ENCODE results near the gene KRTAP10-10. TPM values are rescaled to one million over a fixed set of nuclear protein-coding genes. Genes with fewer than 3 reads are reported as not detected.
"Not testable (repeated sequence)": the region's sequence is repeated elsewhere in the genome, so short reads cannot be mapped to it uniquely, and the experiment has no call there.

Gene KRTAP10-10
- not detected for total RNA-seq

GRCh38 chr21:44637018-44637850 lies at the start of gene KRTAP10-10:
Gene KRTAP10-10, plus strand, starts transcription at chr21:44637356. Its CDS starts 62 bp downstream, at chr21:44637418.
- H3K4me3 Mint-ChIP-seq, result no peak within 1 kb of the TSS
- no peaks in the 10 kb centered on the region for H3K27me3 Mint-ChIP-seq (ENCODE audit: low read depth)
- DNase-seq (no peak), ATAC-seq (replicated peaks in 1 of 2) (no peak)
- H3K36me3 Mint-ChIP-seq (ENCODE audit: insufficient read depth in 2 of 2), result peaks cover 9 to 10% of the 10 kb centered on the region in 2 donors
- no peak within 1 kb of the TSS for H3K27ac Mint-ChIP-seq
- H3K9me3 Mint-ChIP-seq, result peaks cover 11 to 16% of the 10 kb centered on the region in 2 donors
- no peaks in the 10 kb centered on the region for H3K4me1 Mint-ChIP-seq (ENCODE audit: low read depth)

GRCh38 chr21:44589094-44589493 lies 48.1 kb upstream of the KRTAP10-10 start:
- no peaks in the 10 kb centered on the region for H3K36me3 Mint-ChIP-seq (ENCODE audit: insufficient read depth in 2 of 2)
- no peak overlapping the region for H3K27ac Mint-ChIP-seq
- H3K27me3 Mint-ChIP-seq (ENCODE audit: low read depth), result peaks cover 16% of the 10 kb centered on the region
- peaks cover 6% of the 10 kb centered on the region for H3K4me1 Mint-ChIP-seq (ENCODE audit: low read depth)
- no peaks in the 10 kb centered on the region for H3K9me3 Mint-ChIP-seq
- no peak for DNase-seq
- ATAC-seq (replicated peaks in 1 of 2), result no peak
- H3K4me3 Mint-ChIP-seq, result no peak overlapping the region

GRCh38 chr21:44589586-44590305 lies 47.4 kb upstream of the KRTAP10-10 start:
- DNase-seq (no peak), ATAC-seq (replicated peaks in 1 of 2) (no peak)
- H3K36me3 Mint-ChIP-seq (ENCODE audit: insufficient read depth in 2 of 2), result no peaks in the 10 kb centered on the region
- peaks cover 16% of the 10 kb centered on the region for H3K27me3 Mint-ChIP-seq (ENCODE audit: low read depth)
- no peak overlapping the region for H3K4me3 Mint-ChIP-seq
- no peaks in the 10 kb centered on the region for H3K4me1 Mint-ChIP-seq (ENCODE audit: low read depth)
- H3K9me3 Mint-ChIP-seq, result no peaks in the 10 kb centered on the region
- no peak overlapping the region for H3K27ac Mint-ChIP-seq

GRCh38 chr21:44590311-44590721 lies 46.8 kb upstream of the KRTAP10-10 start:
- Mint-ChIP-seq H3K36me3 (ENCODE audit: insufficient read depth in 2 of 2) (no peaks in the 10 kb centered on the region), H3K4me1 (ENCODE audit: low read depth) (no peaks in the 10 kb centered on the region), H3K4me3 (no peak overlapping the region), H3K9me3 (no peaks in the 10 kb centered on the region), H3K27me3 (ENCODE audit: low read depth) (peaks cover 14% of the 10 kb centered on the region), H3K27ac (no peak overlapping the region)
- ATAC-seq (replicated peaks in 1 of 2) (no peak), DNase-seq (no peak)

- H3K27me3 Mint-ChIP-seq (ENCODE audit: low read depth), result peaks cover 10% of the 10 kb centered on the region
- not testable (repeated sequence) for H3K4me1 Mint-ChIP-seq (ENCODE audit: low read depth); H3K9me3 Mint-ChIP-seq; H3K36me3 Mint-ChIP-seq (ENCODE audit: insufficient read depth in 2 of 2); H3K4me3 Mint-ChIP-seq; H3K27ac Mint-ChIP-seq; DNase-seq; ATAC-seq (replicated peaks in 1 of 2)
Measured at GRCh38 chr21:44590897-44591800, 46.0 kb upstream of the KRTAP10-10 start.

GRCh38 chr21:44591801-44592130 lies 45.4 kb upstream of the KRTAP10-10 start:
- not testable (repeated sequence) for H3K4me1 Mint-ChIP-seq (ENCODE audit: low read depth); H3K36me3 Mint-ChIP-seq (ENCODE audit: insufficient read depth in 2 of 2); H3K9me3 Mint-ChIP-seq; H3K27me3 Mint-ChIP-seq (ENCODE audit: low read depth); DNase-seq; H3K27ac Mint-ChIP-seq; ATAC-seq (replicated peaks in 1 of 2); H3K4me3 Mint-ChIP-seq

GRCh38 chr21:44592446-44593311 lies 44.5 kb upstream of the KRTAP10-10 start, which contains the start of gene KRTAP10-6:
Gene KRTAP10-6, minus strand, starts transcription at chr21:44592505. Its CDS starts 21 bp downstream, at chr21:44592484.
- no peak for DNase-seq
- Mint-ChIP-seq H3K36me3 (ENCODE audit: insufficient read depth in 2 of 2) (no peaks in the 10 kb centered on the region), H3K27me3 (ENCODE audit: low read depth) (no peaks in the 10 kb centered on the region), H3K4me1 (ENCODE audit: low read depth) (no peaks in the 10 kb centered on the region), H3K4me3 (no peak within 1 kb of the TSS), H3K9me3 (no peaks in the 10 kb centered on the region), H3K27ac (no peak within 1 kb of the TSS)
- ATAC-seq (replicated peaks in 1 of 2), result no peak

- peaks cover 0 to 2% of the 10 kb centered on the region in 2 donors for H3K36me3 Mint-ChIP-seq (ENCODE audit: insufficient read depth in 2 of 2)
- no peak for DNase-seq
- no peaks in the 10 kb centered on the region for H3K4me1 Mint-ChIP-seq (ENCODE audit: low read depth)
- no peaks in the 10 kb centered on the region for H3K27me3 Mint-ChIP-seq (ENCODE audit: low read depth)
- no peak overlapping the region for H3K27ac Mint-ChIP-seq
- ATAC-seq (replicated peaks in 1 of 2), result no peak
- no peak overlapping the region for H3K4me3 Mint-ChIP-seq
- H3K9me3 Mint-ChIP-seq, result peaks cover 1 to 2% of the 10 kb centered on the region in 2 donors
Measured at GRCh38 chr21:44593598-44594405, 43.4 kb upstream of the KRTAP10-10 start.

GRCh38 chr21:44594406-44594916 lies 42.7 kb upstream of the KRTAP10-10 start:
- peaks cover 1 to 3% of the 10 kb centered on the region in 2 donors for H3K9me3 Mint-ChIP-seq
- H3K36me3 Mint-ChIP-seq (ENCODE audit: insufficient read depth in 2 of 2), result peaks cover 0 to 2% of the 10 kb centered on the region in 2 donors
- ATAC-seq (replicated peaks in 1 of 2) (no peak), DNase-seq (no peak)
- H3K27me3 Mint-ChIP-seq (ENCODE audit: low read depth), result no peaks in the 10 kb centered on the region
- no peak overlapping the region for H3K4me3 Mint-ChIP-seq
- H3K4me1 Mint-ChIP-seq (ENCODE audit: low read depth), result no peaks in the 10 kb centered on the region
- H3K27ac Mint-ChIP-seq, result no peak overlapping the region

- no peaks in the 10 kb centered on the region for H3K4me1 Mint-ChIP-seq (ENCODE audit: low read depth)
- H3K27ac Mint-ChIP-seq, result no peak overlapping the region
- no peaks in the 10 kb centered on the region for H3K27me3 Mint-ChIP-seq (ENCODE audit: low read depth)
- peaks cover 0 to 2% of the 10 kb centered on the region in 2 donors for H3K36me3 Mint-ChIP-seq (ENCODE audit: insufficient read depth in 2 of 2)
- no peak for DNase-seq
- no peak for ATAC-seq (replicated peaks in 1 of 2)
- H3K9me3 Mint-ChIP-seq, result peaks cover 1 to 3% of the 10 kb centered on the region in 2 donors
- no peak overlapping the region for H3K4me3 Mint-ChIP-seq
Measured at GRCh38 chr21:44595524-44595923, 41.6 kb upstream of the KRTAP10-10 start.

GRCh38 chr21:44596068-44596725 lies 41.0 kb upstream of the KRTAP10-10 start:
- no peak for ATAC-seq (replicated peaks in 1 of 2)
- H3K27me3 Mint-ChIP-seq (ENCODE audit: low read depth), result no peaks in the 10 kb centered on the region
- H3K4me3 Mint-ChIP-seq, result no peak overlapping the region
- no peaks in the 10 kb centered on the region for H3K4me1 Mint-ChIP-seq (ENCODE audit: low read depth)
- peaks cover 1 to 3% of the 10 kb centered on the region in 2 donors for H3K9me3 Mint-ChIP-seq
- no peak for DNase-seq
- H3K27ac Mint-ChIP-seq, result no peak overlapping the region
- peaks cover 0 to 2% of the 10 kb centered on the region in 2 donors for H3K36me3 Mint-ChIP-seq (ENCODE audit: insufficient read depth in 2 of 2)

Data from activated T-cell treated with anti-CD3 and anti-CD28 coated beads, Interleukin-2, amount 50 U/mL, for 72 hours (primary cell).